NB4 (cell line): ENCODE results near the gene KIF1B.
"Not testable (repeated sequence)": the region's sequence is repeated elsewhere in the genome, so short reads cannot be mapped to it uniquely, and the experiment has no call there.

Experiments used
- DNase-seq: peaks from one replicate; pipeline ENCODE4 v3.0.0; 2010; ENCODE audit warnings: low read depth
- H3K4me3 ChIP-seq: one replicate; pipeline ENCODE4 v1.5.1; 2011; ENCODE audit warnings: mild to moderate bottlenecking, low read depth, low read length, moderate library complexity
- CTCF ChIP-seq: IDR thresholded peaks from one replicate; pipeline ENCODE4 v1.5.1; 2012; ENCODE audit warnings: low read depth, low read length
- MAX ChIP-seq: IDR thresholded peaks from 2 replicates; pipeline ENCODE4 v1.6.1; 2011; ENCODE audit warnings: low read depth, low read length
- MYC ChIP-seq: IDR thresholded peaks from 2 replicates; pipeline ENCODE4 v1.6.1; 2011; ENCODE audit warnings: low read depth, low read length
- POLR2A ChIP-seq: IDR thresholded peaks from 2 replicates; pipeline ENCODE4 v1.6.1; 2011; ENCODE audit warnings: mild to moderate bottlenecking; ENCODE audit not compliant: insufficient read length; ENCODE audit errors: extremely low read depth

The KIF1B gene

GRCh38 chr1:10250663-10251062 is 40.3 kb downstream of the KIF1B start:
- TF ChIP-seq CTCF (no peak), MYC (no peak), POLR2A (no peak), MAX (no peak)
- DNase-seq = no peak
- H3K4me3 ChIP-seq = no peak overlapping the region

GRCh38 chr1:10251325-10252108 is 41.1 kb downstream of the KIF1B start:
- not testable (repeated sequence) for H3K4me3 ChIP-seq, DNase-seq

GRCh38 chr1:10252508-10252907 is 42.1 kb downstream of the KIF1B start:
- DNase-seq = no peak
- TF ChIP-seq MAX (no peak), MYC (no peak), CTCF (no peak), POLR2A (no peak)
- H3K4me3 ChIP-seq = no peak overlapping the region

GRCh38 chr1:10253149-10253548 is 42.8 kb downstream of the KIF1B start:
- no peak overlapping the region for H3K4me3 ChIP-seq
- no peak for DNase-seq

GRCh38 chr1:10253755-10254154 is 43.4 kb downstream of the KIF1B start:
- TF ChIP-seq CTCF (no peak), MAX (no peak), MYC (no peak), POLR2A (no peak)
- H3K4me3 ChIP-seq = no peak overlapping the region
- DNase-seq = no peak

More at GRCh38 chr1:10253149-10253548, 42.8 kb downstream of the KIF1B start:
- no peak for TF ChIP-seq MYC
- no peak for TF ChIP-seq CTCF
- TF ChIP-seq POLR2A = no peak
- no peak for TF ChIP-seq MAX

- no peak for DNase-seq
- no peak for TF ChIP-seq POLR2A
- TF ChIP-seq MYC = no peak
- TF ChIP-seq MAX = no peak
- no peak for TF ChIP-seq CTCF
- no peak overlapping the region for H3K4me3 ChIP-seq
These were observed 47.5 kb downstream of the KIF1B start for GRCh38 chr1:10257851-10258250.

- DNase-seq = not testable (repeated sequence)
These were observed 49.2 kb downstream of the KIF1B start for GRCh38 chr1:10259547-10259946.

More at GRCh38 chr1:10259547-10259946, 49.2 kb downstream of the KIF1B start:
- H3K4me3 ChIP-seq = not testable (repeated sequence)
